GM12892 (cell line): Measurements from ENCODE around the gene VSTM2B.

ENCODE experiments used
- POLR2A ChIP-seq: IDR thresholded peaks from 2 replicates; pipeline ENCODE4 v1.6.1; 2011; ENCODE audit warnings: low read depth, low read length, control low read depth
- POLR2AphosphoS5 ChIP-seq: IDR thresholded peaks from 2 replicates; pipeline ENCODE4 v1.6.1; 2011; ENCODE audit warnings: low read depth, low read length, control low read depth

- TF ChIP-seq POLR2A (no peak), POLR2AphosphoS5 (no peak)
These were observed 72.2 kb downstream of the VSTM2B start for GRCh38 chr19:29598036-29598435.
